Measurements from ENCODE around the gene UHRF2. TPM values are rescaled to one million over a fixed set of nuclear protein-coding genes. Genes with fewer than 3 reads are reported as not detected.

Gene UHRF2, protein sequence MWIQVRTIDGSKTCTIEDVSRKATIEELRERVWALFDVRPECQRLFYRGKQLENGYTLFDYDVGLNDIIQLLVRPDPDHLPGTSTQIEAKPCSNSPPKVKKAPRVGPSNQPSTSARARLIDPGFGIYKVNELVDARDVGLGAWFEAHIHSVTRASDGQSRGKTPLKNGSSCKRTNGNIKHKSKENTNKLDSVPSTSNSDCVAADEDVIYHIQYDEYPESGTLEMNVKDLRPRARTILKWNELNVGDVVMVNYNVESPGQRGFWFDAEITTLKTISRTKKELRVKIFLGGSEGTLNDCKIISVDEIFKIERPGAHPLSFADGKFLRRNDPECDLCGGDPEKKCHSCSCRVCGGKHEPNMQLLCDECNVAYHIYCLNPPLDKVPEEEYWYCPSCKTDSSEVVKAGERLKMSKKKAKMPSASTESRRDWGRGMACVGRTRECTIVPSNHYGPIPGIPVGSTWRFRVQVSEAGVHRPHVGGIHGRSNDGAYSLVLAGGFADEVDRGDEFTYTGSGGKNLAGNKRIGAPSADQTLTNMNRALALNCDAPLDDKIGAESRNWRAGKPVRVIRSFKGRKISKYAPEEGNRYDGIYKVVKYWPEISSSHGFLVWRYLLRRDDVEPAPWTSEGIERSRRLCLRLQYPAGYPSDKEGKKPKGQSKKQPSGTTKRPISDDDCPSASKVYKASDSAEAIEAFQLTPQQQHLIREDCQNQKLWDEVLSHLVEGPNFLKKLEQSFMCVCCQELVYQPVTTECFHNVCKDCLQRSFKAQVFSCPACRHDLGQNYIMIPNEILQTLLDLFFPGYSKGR
- total RNA-seq, result 53.7 and 67.3 TPM in 2 replicates

DNA sequence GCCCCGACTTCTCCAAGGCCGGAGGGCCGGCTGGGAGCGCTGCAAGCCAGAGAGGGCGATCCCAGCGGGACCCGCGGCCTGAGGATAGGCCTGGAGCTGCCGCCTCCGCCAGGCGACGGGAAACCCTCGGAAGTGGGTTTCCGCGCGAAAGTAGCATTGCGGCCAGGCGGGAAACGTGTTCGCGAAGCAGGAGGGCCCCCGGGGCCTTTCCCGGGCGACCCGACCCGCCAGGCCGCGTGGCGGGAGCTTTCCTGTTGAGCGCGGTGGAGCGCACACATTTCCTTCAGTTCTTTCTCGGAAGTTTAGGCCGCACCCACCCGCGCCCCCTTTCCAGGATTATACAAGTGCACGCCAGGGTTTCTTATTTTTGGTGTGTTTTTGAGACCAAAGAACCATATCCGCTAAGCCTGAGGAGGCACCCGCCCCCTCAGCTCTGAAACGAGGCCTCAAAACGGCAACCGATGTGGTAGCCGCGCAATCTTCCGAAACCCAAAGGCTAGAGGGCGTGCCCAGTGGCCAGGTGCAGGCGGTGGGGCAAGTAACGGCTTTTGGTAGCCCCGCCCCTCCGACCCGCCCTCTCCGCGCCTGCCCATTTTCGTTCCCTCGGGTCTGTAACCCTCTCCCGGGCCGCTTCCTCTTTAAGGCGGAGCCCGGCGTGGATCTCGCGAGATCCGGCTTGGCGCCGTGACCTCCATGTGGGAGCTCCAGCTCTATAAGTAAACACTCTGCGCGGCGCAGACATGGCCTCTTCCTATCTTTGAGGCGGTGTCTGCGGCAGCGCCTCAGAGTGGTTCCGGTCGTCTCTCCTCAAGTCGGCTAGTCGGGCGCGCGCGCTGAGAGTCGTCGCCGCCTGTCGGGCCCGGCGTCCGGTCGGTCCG is at the start of gene UHRF2:
TSS of gene UHRF2 (plus strand) at position 713 of the 878 bp plus-strand sequence. CDS start 292 bp downstream, outside the sequence.

Other genes with a start within 250 kb of the UHRF2 start
- 2.1 and 16.6 TPM in 2 replicates for gene IL33, start 197.4 kb upstream of the UHRF2 start, total RNA-seq
- not detected in 2 replicates for gene TPD52L3, start 84.8 kb upstream of the UHRF2 start, total RNA-seq
- 0.07 and 2.4 TPM in 2 replicates for gene GLDC, start 232.5 kb downstream of the UHRF2 start, total RNA-seq

Data from nasal cavity respiratory epithelium epithelial cell of viscerocranial mucosa (primary cell).